GM19043 (cell line): Measurements from ENCODE around the gene COL18A1.
"Not testable (repeated sequence)": the region's sequence is repeated elsewhere in the genome, so short reads cannot be mapped to it uniquely, and the experiment has no call there.

Experiments
- ATAC-seq: cut with Tn5 transposase; IDR thresholded peaks from one replicate; pipeline ENCODE4 v1.9.1; 2021; ENCODE audit warnings: low read depth; ENCODE audit not compliant: unreplicated experiment

The COL18A1 gene

DNA sequence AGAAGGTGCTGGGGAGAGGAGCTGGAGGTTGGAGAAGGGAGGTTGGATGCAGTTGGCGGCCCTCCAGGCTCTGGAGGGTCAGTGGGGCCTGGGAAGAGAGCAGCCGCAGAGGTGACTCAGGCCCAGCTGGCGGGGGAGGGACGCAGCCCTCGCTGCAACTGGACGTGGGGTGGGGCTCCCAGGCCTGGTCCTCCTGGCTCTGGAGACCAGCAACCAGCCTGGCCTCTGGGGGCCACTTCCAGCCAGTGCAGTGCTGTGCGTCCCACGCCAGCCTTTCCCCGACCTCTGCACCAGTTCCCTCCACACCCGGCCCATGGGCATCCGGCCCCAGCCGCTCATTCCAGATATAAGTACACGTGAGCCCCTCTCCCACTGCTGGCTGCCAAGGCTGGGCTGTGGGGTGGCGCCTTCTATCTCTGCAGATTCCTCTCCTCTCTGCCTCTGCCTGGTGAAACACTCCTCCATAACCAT, 38.0 kb upstream of the COL18A1 start:
- no peak for ATAC-seq

DNA sequence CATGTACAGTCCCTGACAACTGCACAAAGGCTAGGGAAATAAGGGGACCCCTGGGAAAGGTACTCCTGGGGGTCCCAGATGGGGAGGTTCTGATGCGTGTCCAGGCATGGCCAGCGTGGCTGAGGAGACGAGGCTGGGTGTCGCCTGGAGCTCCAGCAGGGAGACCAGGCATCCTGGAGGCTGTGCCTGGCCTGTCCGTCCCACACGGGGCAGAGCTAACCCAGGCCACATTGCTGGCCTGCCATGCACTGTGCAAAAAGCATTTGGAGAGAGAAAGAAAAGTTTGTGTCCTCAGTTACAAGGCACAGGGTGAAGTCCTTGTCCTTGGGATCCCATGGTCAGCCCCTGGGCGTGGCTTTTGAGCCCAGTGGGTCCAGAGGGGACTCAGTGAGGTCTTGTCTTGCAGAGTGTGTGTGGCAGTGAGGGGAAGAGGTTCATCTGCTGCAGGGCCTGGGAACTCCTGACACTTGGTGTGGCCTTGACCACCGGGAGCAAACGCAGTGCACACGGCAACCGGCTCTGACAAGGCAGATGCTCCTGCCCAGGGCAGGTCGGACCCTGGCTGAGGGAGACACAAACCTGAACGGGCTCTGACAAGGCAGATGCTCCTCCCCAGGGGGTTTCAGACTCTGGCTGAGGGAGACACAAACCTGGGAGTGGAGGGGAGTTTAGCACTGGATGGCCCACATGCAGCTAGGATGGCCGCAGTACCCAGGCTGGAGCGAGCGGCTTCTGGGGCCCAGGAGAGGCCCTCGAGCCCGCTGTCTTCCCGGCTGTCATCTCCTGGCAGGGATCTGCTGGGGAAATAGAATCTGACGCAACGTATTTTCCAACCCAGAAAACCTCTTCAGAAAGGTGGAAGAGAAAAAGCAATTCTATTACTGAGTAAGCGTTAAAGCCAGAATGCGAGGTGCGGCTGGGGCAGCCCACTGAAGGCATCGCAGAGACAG, 37.3 kb upstream of the COL18A1 start:
- ATAC-seq, result no peak

DNA sequence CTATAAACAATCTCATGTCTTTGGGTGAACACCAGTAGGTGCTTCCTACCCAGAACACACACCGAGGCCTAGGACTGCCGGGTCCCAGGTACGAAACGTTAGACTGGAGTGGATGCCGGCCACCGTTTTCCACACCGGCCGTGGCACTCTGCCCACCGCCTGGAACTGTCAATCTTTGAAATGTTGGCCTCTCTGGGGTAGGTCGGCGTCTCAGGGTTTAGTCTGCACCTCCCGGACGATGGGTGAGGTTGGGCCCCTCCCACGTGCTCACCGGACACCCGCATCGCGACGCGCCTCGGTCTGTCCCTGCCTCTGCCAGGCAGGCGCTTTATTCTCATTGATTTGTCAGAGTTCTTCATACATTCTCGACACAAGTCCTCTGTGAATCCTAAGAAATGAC, 35.9 kb upstream of the COL18A1 start:
- ATAC-seq, result not testable (repeated sequence)

DNA sequence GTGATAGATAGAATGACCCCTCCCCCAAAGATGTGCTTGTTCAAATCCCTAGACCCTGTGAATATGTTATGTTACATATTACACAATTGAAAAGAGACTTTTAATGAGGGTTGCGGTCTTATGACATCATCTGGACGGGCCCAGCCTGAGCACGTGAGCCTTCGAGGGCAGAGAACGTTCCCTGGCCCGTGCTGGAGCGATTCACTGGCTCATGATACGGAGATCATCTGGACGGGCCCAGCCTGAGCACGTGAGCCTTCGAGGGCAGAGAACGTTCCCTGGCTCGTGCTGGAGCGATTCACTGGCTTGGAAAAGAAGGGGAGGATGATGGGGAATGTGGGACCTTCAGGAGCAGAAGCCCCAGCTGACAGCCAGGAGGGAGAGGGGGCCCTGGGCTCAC, 34.4 kb upstream of the COL18A1 start:
- no peak for ATAC-seq

DNA sequence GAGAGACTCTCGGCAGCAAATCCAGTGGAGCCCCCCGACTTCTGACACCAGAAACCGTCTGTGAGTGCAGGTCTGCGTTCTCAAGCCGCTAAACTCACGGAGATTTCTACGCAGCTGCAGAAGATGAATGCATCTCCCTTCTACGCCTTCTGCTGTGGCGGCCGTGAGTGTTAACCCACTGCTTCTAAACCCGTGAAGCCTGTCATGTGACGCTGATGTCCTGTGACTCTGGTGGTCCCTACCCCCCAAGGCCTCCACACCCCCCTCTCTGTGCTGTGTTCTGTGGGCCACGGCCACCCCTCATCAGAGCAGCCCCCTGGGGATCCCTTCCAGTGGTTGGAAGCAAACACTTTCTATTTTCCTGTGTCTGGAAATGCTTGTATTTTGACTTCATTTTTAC, 33.9 kb upstream of the COL18A1 start:
- ATAC-seq, result no peak

DNA sequence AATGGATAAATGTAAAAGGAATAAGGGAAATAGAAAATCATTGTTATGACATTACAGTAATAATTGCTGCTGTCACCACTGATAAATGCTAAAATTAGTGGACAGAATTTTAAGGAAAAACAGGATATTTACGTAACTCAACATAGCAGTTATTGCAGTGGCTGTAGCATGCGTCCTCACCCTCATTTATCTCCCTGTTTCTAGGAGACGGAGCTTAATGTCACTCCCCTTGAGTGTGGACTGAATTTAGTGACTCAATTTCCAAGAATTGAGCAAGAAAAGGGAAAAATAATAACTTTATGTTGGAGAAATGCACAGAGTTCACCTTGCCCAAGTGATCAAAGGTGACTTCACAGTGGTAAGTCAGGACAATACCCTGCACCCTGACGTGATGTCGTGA, 33.3 kb upstream of the COL18A1 start:
- no peak for ATAC-seq

DNA sequence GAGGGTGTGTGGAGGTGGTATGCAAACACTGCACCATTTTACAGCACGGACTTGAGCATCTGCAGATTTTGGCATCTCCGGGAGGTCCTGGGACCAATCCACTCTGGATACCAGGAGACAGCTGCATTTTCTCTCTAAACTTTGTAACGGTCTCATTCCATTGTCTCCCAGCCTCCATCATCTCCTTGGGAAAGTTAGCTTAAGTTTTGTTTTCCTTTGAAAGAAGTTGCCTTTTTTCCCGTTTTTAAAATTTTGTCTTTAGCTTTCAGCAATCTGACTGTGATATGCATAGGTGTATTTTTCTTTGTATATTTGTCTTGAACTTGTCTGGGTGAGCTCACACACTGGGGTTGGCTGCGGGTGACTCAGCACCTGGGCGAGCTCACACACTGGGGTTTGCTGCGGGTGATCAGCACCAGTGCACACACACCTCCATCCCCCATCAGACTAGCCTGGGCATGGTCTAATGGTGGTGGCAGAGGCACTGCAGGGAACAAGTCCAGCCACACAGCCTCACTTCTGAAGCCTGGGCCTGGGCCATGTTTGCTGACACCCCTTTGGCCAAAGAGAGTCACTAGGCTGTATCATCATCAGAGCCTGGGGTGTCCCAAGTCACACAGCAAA, 32.1 kb upstream of the COL18A1 start:
- ATAC-seq, result no peak

DNA sequence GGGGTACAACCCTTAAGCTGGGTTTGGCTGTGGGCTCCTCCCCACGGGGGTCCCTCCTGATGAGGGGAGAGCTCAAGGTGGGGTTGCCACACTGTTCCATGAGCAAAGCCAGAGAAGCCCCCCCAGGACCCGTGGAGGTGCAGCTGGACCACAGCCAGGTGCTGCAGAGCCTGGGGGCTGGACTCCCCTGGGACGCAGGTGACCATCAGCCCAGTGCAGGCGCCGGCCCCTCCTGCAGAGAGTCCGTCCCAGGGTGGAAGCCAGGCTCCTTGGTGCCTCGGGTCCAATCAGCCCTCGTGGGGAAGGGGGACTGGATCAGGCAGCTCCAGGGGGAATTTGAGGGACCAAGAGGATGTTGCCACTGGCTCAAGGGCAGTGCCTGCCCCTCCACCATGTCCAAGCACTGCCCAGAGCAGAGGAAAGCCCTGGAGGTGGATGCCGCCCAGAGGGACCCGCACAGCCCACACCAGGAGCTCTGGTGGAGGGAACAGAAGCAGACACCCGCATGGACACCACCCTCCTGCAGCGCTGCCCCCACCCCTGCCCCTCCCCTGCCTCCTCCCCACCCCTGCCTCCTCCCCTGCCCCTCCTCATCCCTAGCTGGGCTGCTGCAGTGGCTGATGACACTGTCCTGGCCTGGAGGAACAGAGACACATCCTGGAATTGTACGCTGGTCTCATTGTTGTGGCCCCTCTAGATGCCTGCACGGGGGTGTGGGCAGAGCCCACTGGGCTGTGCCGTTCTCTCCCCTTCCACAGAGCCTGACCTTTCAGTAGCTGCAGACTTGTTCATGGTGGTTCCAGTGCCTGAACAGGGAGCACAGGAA, 30.8 kb upstream of the COL18A1 start:
- no peak for ATAC-seq

DNA sequence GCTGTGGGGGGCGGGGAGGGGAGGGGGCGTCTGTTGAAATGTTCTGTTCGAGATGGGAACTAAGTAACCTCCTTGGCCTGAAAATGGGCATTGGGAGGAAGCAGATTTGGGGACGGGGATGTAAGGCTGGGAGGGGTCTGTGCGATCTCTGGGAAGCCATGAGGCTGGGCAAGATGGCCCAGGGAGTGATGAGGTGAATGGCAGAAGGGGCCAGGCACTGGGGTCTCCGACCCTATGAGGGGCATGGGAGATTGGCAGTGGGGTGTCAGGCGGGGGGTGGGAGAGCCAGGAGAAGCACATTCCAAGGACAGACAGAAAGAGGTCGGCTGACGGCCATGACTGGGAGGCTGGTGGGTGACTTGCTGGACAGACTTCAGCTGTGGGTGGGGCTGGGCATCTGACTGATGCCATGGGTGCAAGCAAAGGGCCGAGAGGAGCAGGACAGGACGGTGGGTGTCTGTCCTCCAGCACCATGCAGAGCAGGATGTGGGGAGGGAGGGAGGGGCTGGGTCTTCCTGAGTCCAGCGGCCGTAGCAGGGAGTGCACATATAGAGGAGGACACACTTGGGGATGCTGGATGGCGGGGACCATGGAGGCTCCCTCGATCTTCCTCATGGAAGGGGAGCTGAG, 30.0 kb upstream of the COL18A1 start:
- no peak for ATAC-seq

DNA sequence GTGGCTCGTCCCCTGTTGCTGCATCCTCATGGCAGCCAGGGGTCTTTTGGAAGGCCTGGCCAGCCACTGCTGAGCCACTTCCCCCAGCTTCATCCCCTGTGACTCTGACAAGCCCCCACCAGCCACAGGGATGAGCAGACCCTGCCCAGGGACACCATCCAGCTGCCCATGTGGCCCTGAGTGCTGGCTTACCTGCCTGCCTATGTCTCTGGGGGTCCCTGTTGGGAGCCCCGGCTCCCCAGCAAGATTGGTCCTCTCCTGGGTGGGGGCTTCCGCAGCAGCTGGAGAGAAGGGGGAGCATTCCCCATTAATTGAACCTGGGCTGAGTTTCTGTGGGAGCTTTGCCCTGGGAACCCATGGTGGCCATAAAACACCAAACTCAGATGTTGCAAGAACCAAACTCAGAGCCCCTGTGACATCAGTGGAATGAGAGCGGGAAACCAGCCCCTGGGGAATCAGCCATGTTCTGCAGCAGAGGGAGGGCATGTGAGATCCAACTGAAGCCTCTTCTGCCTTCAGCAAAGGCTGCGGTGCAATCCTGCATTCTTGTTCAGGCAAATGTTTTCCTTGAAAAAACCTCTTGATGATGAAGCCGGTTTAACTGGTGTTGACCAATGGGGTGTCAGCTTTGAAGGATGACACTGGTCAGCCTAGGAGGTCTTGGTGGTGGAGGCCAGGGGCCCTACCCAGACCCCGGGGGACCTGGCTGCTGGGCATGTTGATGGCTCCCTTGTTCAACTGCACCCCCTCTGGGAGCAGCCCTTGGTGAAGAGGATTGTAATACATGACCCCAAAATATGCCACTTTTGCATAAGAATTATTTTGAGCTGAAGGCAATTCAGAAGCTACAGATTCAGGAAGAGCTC, 28.3 kb upstream of the COL18A1 start:
- no peak for ATAC-seq

DNA sequence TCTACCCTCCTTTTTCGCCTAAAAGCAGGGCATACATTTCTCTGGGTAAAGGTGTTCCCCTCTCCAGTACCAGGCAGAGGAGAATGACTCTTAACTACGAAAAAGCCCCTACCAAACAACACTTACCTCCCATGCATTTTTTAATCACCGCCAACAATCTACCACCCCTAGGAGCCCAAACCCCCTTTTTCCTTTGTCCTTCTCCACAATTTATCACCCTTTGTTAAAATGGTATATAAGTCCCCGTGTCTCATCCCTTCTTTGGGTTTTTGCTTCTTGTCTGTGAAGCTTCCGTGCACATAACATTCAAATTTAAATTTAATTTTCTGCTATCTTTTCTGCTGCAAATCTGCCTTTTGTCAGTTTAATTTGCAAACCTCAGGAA, 27.6 kb upstream of the COL18A1 start:
- ATAC-seq, result no peak

DNA sequence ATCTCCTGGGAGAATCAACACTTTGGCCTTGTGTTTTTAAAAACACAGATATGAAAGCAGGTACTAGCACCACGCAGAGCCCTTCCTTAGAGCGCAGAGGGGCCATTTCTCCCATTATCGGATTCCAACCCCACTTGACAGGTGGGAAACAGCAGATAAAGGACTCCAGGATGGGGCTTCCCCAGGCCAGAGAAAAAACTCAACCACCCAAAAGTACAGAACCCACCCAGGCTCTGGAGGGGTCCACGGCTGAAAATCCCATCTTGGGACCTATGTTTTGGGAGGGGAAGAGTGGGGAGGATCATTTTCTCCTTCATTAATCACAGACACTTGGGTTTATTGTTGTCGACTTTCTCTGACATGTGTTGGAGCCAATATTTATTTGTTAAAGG, 27.1 kb upstream of the COL18A1 start:
- no peak for ATAC-seq

DNA sequence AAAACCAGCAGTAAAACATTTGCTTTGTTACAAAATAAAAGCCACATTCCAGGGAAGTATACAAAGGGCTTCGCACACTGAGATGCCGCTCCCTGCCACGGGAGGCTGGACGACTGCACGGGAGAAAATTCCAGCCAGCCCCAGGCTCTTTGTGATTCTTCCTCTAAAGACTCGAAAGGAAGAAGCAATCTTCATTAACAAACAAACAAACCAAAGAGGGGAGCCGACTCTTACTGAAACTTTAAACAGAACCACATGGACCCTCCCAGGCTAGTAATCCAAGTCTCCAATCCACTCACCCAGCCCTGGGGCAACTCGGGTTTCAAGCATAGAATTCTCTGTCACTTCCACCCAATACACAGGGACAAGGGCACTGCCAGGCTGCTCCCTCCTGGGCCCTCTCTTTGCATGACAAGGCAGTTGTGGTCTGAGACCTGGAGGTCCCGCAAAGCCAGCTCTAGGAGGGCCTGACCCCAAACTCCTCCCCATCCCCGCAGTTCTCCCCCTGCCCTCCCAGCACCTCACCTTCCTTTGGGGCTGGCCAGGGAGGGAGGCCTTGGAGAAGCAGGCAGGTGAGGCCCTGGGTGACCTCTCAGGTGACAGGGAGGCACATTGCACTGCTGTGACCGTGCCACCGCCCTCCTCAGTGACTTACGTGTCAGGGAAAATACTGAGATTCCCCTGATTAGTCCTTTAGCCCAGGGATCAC, 26.6 kb upstream of the COL18A1 start:
- ATAC-seq, result no peak

DNA sequence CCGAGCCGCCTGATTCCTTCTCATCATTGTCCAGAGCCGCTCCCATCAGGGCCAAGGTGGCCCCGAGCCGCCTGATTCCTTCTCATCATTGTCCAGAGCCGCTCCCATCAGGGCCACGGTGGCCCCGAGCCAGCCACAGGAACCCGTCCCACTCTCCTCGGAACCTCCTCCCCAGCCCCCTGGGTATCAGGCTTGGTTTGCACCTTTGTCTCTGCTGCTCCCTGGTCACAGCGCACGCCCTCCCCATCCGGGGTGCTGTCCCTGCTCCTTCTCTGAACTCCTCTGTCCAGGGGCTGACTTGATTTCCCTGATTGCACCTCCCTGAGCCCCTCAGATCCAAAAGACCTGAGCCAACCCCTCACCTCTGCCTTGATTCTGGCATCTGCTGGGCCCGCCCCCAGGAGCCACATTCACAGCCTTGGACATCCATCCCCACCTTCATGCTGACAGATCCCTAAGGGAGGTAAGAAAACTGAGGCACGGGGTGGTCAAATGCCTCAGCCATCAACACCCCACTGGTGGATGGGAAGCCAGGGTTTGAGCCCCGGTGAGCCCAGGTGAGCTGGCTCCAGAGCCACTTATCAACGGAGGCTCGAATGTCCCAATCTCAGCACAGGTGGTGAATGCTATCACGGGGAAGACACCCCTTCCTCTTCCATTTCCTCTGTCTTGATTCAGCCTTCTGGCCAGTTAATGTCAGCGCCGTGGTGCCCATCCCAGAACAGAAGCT, 25.6 kb upstream of the COL18A1 start:
- no peak for ATAC-seq

DNA sequence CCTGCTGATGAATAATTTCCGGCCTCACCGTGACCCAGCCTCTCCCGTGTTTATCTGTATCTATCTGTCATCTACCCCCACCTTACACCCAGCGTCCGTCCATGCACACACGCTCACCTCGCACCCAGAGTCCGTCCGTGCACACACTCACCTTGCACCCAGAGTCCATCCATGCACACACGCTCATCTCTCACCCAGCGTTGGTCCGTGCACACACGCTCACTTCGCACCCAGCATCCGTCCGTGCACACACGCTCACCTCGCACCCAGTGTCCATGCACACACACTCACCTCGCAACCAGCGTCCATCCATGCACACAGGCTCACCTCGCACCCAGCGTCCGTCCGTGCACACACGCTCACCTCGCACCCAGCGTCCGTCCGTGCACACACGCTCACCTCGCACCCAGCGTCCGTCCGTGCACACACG, 25.0 kb upstream of the COL18A1 start:
- no peak for ATAC-seq

DNA sequence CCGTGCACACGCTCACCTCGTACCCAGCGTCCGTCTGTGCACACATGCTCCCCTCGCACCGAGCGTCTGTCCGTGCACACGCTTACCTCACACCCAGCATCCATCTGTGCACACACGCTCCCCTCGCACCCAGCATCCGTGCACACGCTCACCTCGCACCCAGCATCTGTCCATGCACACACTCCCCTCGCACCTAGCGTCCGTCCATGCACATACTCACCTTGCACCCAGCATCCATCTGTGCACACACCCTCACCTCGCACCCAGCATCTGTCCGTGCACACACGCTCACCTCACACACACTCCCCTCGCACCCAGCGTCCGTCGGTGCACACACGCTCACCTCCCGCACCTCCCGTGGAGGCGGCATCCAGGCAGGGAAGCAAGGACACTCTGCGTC, 24.4 kb upstream of the COL18A1 start:
- no peak for ATAC-seq

DNA sequence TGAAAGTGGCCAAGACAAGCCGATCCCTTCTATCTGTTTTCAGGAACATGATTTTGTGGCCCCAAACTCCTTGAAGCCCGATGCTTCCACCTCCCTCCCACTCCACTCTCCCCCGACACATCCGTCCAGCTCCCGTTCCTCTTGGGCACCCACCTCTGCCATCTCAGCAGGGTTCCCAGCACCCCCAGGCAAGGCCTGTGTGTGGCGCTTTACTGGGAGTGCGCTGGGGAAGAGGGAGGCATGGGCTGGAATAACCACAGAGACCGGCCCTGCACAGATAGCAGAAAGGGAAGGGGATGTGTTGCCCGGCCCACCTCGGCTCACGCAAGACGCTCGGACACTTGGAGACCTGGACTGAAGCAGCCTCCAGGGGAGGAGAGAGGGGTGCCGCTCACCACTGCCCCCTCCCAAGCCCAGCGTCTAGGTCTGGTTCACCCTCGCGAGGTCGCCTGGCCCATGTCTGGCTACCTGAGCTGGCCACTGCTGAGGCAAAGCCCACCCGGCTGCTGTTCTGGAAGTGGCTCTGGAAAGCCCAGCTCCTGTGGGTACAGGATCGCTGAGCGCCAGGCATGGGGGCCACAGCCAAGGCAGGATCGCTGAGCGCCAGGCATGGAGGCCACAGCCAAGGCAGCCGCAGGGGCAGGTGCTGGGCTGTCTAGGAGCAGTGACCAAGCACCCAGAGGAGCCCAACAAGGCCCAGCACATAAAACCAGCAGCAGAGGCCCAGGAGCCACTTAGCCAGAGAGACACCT, 23.8 kb upstream of the COL18A1 start:
- ATAC-seq, result no peak
